DND-41 (cell line): ENCODE results near the gene FIG4.

Source experiments
- CTCF ChIP-seq: IDR thresholded peaks from 2 replicates; pipeline ENCODE4 v1.5.1; 2012; ENCODE audit warnings: borderline replicate concordance, low read length, moderate library complexity, mild to moderate bottlenecking; ENCODE audit not compliant: poor library complexity, severe bottlenecking; ENCODE audit errors: extremely low read depth
- EZH2 ChIP-seq: IDR thresholded peaks from 3 replicates; pipeline ENCODE4 v1.6.1; 2012; ENCODE audit warnings: borderline replicate concordance, low read depth, mild to moderate bottlenecking, moderate library complexity, low read length, inconsistent platforms; ENCODE audit not compliant: severe bottlenecking

GRCh38 chr6:109717971-109718370, 26.9 kb downstream of the FIG4 start:
- TF ChIP-seq CTCF: no peak
- no peak for TF ChIP-seq EZH2
